Fibroblast of peridontal ligament (primary cell): Measurements from ENCODE around the gene ENC1.
A peak's percentile ranks its signal among the peaks of the same experiment; 100 is the strongest.

Experiments
- DNase-seq: peaks from one replicate; pipeline ENCODE4 v3.0.0-alpha.2; 2010; ENCODE audit errors: extremely low read depth

Gene ENC1

GRCh38 chr5:74608736-74609601 lies 31.6 kb downstream of the ENC1 start:
- DNase-seq: no peak

GRCh38 chr5:74605759-74606158 lies 34.8 kb downstream of the ENC1 start:
- no peak for DNase-seq

GRCh38 chr5:74603376-74603775 lies 37.2 kb downstream of the ENC1 start:
- no peak for DNase-seq

- DNase-seq: no peak
Observed at GRCh38 chr5:74599148-74599547, 41.4 kb downstream of the ENC1 start.

GRCh38 chr5:74598731-74599130 lies 41.8 kb downstream of the ENC1 start:
- peak; percentile 66 for DNase-seq

GRCh38 chr5:74596927-74597326 lies 43.6 kb downstream of the ENC1 start:
- DNase-seq: no peak

- peak; percentile 13 for DNase-seq
Observed at GRCh38 chr5:74595143-74595925, 45.2 kb downstream of the ENC1 start.

GRCh38 chr5:74594137-74595040 lies 46.1 kb downstream of the ENC1 start:
- peak; percentile 11 for DNase-seq

- DNase-seq: no peak
Observed at GRCh38 chr5:74589204-74590056, 51.1 kb downstream of the ENC1 start.

- DNase-seq: no peak
Observed at GRCh38 chr5:74588415-74588814, 52.1 kb downstream of the ENC1 start.

- DNase-seq: no peak
Observed at GRCh38 chr5:74587890-74588289, 52.6 kb downstream of the ENC1 start.

- DNase-seq: no peak
Observed at GRCh38 chr5:74587300-74587699, 53.2 kb downstream of the ENC1 start.

GRCh38 chr5:74586856-74587255 lies 53.7 kb downstream of the ENC1 start:
- DNase-seq: no peak

GRCh38 chr5:74582853-74583252 lies 57.7 kb downstream of the ENC1 start:
- no peak for DNase-seq

- DNase-seq: no peak
Observed at GRCh38 chr5:74581988-74582365, 58.6 kb downstream of the ENC1 start.

- no peak for DNase-seq
Observed at GRCh38 chr5:74580729-74581109, 59.8 kb downstream of the ENC1 start.

GRCh38 chr5:74579215-74579614 lies 61.3 kb downstream of the ENC1 start:
- DNase-seq: peak; percentile 24

GRCh38 chr5:74578356-74579044 lies 62.0 kb downstream of the ENC1 start:
- DNase-seq: no peak
